HG02763 (cell line): Measurements from ENCODE around the gene ALOX15.
"Not testable (repeated sequence)": the region's sequence is repeated elsewhere in the genome, so short reads cannot be mapped to it uniquely, and the experiment has no call there.

Experiments
- ATAC-seq: cut with Tn5 transposase; IDR thresholded peaks from one replicate; pipeline ENCODE4 v1.9.1; 2021; ENCODE audit warnings: mild to moderate bottlenecking, moderate library complexity; ENCODE audit not compliant: unreplicated experiment

ALOX15 gene

GRCh38 chr17:4595685-4596342, 45.7 kb downstream of the ALOX15 start:
- ATAC-seq = not testable (repeated sequence)

GRCh38 chr17:4594931-4595684, 46.4 kb downstream of the ALOX15 start:
- ATAC-seq = no peak

- ATAC-seq = no peak
These were observed 47.1 kb downstream of the ALOX15 start for GRCh38 chr17:4594406-4594805.

- ATAC-seq = no peak
These were observed 48.5 kb downstream of the ALOX15 start for GRCh38 chr17:4593021-4593421.

- ATAC-seq = no peak
These were observed 49.1 kb downstream of the ALOX15 start for GRCh38 chr17:4592240-4593005.

GRCh38 chr17:4591529-4591928, 49.9 kb downstream of the ALOX15 start:
- no peak for ATAC-seq

GRCh38 chr17:4590981-4591453, 50.5 kb downstream of the ALOX15 start:
- ATAC-seq = no peak

GRCh38 chr17:4590042-4590441, 51.4 kb downstream of the ALOX15 start:
- ATAC-seq = not testable (repeated sequence)

- ATAC-seq = no peak
These were observed 52.4 kb downstream of the ALOX15 start for GRCh38 chr17:4588898-4589625.

GRCh38 chr17:4588391-4588790, 53.1 kb downstream of the ALOX15 start:
- ATAC-seq = no peak

- no peak for ATAC-seq
These were observed 53.7 kb downstream of the ALOX15 start for GRCh38 chr17:4587803-4588202.

GRCh38 chr17:4587195-4587594, 54.3 kb downstream of the ALOX15 start:
- ATAC-seq = no peak

- ATAC-seq = no peak
These were observed 55.4 kb downstream of the ALOX15 start for GRCh38 chr17:4586043-4586442.

- ATAC-seq = no peak
These were observed 55.9 kb downstream of the ALOX15 start for GRCh38 chr17:4585638-4585994.

- ATAC-seq = no peak
These were observed 56.4 kb downstream of the ALOX15 start for GRCh38 chr17:4584917-4585637.

GRCh38 chr17:4584101-4584916, 57.2 kb downstream of the ALOX15 start, which contains the start of gene SMTNL2:
TSS of gene SMTNL2 (plus strand) at chr17:4584529. CDS start at chr17:4584606, 77 bp downstream.
- no peak for ATAC-seq

- no peak for ATAC-seq
These were observed 57.7 kb downstream of the ALOX15 start for GRCh38 chr17:4583782-4584100.

- no peak for ATAC-seq
These were observed 58.3 kb downstream of the ALOX15 start for GRCh38 chr17:4583206-4583605.

GRCh38 chr17:4582691-4583090, 58.8 kb downstream of the ALOX15 start:
- no peak for ATAC-seq

GRCh38 chr17:4582101-4582501, 59.4 kb downstream of the ALOX15 start:
- ATAC-seq = no peak
